Adrenal gland (tissue), 5 donors: ENCODE measurements around the gene NRP1.

Experiments used
- CTCF ChIP-seq, 6 experiments: fragments of 450-650 bp in 4 of 6; fragments of 200-600 bp in 2 of 6; sonication (generic) in 1 of 6; IDR thresholded peaks; 1 replicate in 5 of 6; 2 replicates in 1 of 6; pipeline versions ENCODE4 v1.5.1 to v1.8.0; 2016 to 2021; ENCODE audit warnings: antibody characterized with exemption in 6 of 6, mild to moderate bottlenecking in 2 of 6, moderate library complexity in 1 of 6
- POLR2A ChIP-seq, 2 donors: fragments of 450-650 bp; IDR thresholded peaks; one replicate each; pipeline ENCODE4 v1.6.1; 2017; ENCODE audit warnings: antibody characterized with exemption in 2 of 2, mild to moderate bottlenecking in 2 of 2, moderate library complexity in 1 of 2
- donor health status: DM: no; HTN: no; CAD: no.

GRCh38 chr10:33365871-33366411 is 31.5 kb upstream of the NRP1 start:
- no peak for TF ChIP-seq CTCF (IDR thresholded peaks at IDR 0.05)
- TF ChIP-seq POLR2A (IDR thresholded peaks at IDR 0.05), result no peak
